CD4-positive, alpha-beta T cell treated with Interleukin-15 for 4 hours (primary cell): Measurements from ENCODE around the gene ZDHHC4.
"Not testable (repeated sequence)": the region's sequence is repeated elsewhere in the genome, so short reads cannot be mapped to it uniquely, and the experiment has no call there.

Experiments
- DNase-seq: peaks from one replicate; pipeline ENCODE4 v3.0.0-alpha.2; 2020; ENCODE audit warnings: low spot score

The ZDHHC4 gene

DNA sequence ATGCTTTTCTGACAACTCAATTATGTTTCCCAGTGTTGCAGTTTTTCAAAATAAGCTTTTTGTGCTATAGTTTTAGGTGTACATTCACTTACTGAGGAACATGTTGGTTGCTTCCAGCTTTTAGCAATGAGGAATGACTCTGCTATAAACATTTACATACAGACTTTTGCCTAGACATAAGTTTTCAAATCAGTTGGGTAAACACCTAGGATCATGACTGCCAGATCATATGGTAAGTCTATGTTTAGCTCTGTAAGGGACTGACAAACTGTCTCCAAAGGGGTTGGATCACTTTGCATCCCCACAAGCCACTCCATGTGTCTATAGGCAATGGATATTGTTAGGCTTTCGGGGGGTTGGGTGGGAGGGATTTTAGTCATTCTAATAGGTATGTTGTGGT lies 15.1 kb upstream of the ZDHHC4 start:
- DNase-seq = no peak

DNA sequence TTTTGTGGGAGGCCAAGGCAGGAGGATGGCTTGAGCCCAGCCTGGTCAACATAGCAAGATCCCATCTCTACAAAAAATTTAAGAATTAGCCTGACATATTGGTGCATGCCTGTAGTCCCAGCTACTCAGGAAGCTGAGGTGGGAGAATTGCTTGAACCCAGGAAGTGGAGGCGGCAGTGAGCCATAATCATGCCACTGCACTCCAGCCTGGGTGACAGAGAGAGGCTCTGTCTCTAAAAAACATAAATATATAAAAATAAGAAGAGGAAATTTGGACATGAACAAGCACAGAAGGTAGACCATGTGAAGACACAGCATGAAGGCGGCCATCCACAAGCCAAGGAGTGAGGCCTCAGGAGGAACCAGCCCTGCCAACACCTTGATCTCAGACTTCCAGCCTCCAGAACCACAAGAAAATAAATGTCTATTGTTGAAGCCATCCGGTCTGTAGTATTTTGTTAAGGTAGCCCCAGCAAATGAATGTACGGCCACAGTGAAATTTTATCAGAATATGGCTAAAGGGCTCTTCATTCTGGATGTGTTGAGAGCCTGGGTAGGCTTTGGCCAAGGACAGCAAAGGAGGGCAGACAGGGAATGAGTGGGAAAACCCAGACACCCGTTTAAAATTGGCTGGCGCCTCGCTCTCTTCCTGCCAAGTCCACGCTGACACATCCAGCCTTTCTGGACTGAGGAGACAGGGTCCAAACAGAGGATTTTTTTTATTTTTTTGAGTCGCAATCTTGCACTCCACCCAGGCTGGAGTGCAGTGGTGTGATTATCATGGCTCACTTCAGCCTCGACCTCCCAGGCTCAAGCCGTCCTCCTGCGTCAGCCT lies 13.1 kb upstream of the ZDHHC4 start:
- DNase-seq = no peak

DNA sequence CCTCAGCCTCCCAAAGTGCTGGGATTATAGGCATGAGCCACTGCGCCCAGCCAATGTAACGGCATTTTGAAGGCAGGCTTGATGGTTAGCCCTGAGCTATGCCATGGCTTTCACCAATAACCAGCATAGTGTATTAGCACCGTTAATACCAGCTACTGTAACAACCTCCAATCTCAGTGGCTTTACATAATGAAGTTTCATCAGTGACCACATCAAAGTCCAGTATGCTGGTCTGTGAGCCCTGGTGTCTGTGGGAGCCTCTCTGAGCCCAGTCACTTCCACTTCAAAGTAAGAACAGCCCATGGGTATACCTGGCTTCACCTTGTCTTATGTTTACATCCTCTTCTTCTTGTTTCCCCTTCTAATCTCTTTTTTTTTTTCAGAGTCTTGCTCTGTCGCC lies 11.6 kb upstream of the ZDHHC4 start:
- no peak for DNase-seq

DNA sequence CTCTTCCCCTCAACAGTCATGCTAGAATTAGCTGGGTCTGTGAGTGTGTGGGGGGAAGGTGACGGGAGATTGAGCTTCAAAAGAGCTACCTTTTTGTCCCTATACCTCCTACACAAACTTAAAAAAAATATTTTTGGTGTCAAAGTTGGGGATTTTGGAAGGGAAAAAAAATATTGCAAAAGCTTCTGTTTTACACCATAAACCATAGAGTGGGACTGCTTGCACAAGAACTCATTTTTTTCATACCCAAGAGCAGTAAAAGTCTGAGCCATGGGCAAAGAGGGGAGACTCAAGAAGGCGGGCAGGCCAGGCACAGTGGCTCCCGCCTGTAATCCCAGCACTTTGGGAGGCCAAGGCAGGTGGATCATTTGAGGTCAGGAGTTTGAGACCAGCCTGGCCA lies 9.4 kb upstream of the ZDHHC4 start:
- no peak for DNase-seq

DNA sequence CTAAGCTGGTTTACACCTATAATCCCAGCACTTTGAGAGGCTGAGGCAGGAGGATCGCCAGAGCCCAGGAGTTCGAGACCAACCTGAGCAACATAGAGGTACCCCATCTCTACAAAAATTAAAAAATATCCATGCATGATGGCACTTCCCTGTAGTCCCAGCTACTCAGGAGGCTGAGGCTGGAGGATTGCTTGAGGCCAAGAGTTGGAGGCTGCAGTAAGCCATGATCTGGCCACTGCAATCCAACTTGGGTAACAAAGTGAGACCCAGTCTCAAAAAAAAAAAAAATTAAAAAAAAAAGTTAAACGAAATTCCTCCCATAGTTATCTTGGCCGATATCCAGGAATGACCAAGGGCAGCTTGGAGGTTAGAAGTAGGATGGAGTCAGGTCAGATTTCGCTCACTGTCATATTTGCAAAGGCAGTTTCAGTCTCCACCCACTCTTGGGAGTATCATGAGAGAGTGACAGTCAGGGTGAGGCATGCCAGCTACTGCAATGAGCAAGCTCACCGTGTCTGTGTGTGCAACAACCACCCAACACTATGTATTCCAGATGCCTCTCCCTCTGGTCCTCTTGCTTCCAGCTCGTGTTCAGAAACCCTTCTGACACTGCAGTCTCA lies 6.0 kb upstream of the ZDHHC4 start:
- no peak for DNase-seq

DNA sequence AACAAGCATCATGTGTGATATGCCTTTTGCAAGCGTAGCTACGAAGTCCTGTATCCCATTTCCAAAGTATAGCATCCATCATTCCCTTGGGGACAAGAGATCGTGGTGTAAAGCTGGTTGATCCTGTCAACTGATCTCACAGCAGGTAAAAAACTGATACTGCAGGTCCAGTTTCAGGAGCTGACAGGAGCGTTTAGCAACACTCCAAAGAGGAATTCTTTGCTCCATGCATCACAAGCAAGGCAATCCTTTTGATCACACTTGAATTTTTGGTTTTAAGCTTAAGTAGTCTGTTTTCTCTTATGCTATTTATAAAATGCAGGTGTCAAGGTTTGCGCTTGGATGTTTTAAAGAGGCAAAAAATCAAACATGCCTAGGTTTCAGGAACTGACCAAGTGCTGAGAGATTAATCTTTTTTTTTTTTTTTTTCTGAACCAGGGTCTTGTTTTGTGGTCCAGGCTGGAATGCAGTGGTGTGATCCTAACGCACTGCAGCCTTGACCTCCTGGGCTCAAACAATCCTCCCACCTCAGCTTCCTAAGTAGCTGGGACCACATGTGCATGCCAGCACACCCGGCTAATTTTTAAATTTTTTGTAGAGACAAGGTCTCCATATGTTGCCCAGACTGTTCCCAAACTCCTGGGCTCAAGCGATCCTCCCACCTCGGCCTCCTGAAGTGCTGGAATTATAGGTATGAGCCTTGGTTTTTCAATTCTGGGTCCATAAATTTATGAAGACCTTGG lies 1.8 kb upstream of the ZDHHC4 start:
- DNase-seq = no peak

DNA sequence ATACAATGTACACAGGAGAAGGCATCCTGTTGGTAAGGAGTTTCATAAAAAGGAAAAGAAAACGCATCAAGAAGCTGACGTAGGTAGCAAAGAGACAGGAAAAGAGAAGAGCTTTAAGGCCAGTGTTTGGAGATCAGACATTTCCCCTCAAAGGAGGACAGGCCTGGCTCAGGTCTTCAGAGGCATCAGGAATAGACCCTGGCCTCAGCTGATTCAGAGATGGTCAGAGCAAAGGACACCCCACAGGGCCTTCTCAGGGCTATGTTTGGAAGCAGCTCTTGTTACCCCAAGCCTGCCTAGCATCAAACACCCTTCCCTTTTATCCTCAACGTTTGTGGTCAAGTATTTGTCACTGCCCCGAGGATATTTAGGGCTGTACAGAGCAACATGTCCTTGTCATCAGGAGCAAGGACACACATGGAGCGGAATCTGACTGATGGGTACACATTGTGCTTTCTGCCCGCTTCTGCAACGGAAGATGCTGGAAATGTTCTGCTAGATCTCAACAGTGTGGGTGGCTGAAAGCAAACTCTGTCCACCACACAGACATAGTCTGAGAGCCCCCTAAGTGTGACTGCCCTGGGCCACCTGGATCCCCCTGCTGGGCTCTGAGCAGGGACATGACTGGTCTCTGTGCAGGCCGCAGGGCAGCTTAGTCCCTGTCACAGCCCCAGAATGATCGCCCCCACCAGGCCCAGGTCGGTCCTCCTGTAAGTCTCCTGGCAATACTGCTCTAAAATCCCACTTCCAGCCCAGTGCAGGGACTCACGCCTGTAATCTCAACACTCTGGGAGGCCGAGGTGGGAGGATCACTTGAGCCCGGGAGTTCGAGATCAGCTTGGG lies 1.0 kb upstream of the ZDHHC4 start:
- no peak for DNase-seq

DNA sequence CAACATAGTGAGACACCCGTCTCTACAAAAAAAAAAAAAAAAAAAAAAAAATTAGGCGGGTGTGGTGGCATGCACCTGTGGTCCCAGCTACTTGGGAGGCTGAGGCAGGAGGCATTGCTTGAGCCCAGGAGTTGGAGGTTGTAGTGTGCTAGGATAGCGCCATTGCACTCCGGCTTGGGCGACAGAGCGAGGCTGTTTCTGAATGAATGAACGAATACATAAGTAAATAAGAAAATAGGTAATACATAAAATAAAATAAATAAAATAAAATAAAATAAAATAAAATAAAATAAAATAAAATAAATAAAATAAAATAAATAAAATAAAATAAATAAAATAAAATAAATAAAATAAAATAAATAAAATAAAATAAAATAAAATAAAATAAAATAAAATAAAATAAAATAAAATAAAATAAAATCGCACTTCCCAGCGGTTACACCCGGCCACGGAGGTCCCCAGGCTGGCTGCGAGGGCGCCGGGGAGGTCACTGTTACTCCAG lies 336 bp upstream of the ZDHHC4 start:
- DNase-seq = not testable (repeated sequence)

DNA sequence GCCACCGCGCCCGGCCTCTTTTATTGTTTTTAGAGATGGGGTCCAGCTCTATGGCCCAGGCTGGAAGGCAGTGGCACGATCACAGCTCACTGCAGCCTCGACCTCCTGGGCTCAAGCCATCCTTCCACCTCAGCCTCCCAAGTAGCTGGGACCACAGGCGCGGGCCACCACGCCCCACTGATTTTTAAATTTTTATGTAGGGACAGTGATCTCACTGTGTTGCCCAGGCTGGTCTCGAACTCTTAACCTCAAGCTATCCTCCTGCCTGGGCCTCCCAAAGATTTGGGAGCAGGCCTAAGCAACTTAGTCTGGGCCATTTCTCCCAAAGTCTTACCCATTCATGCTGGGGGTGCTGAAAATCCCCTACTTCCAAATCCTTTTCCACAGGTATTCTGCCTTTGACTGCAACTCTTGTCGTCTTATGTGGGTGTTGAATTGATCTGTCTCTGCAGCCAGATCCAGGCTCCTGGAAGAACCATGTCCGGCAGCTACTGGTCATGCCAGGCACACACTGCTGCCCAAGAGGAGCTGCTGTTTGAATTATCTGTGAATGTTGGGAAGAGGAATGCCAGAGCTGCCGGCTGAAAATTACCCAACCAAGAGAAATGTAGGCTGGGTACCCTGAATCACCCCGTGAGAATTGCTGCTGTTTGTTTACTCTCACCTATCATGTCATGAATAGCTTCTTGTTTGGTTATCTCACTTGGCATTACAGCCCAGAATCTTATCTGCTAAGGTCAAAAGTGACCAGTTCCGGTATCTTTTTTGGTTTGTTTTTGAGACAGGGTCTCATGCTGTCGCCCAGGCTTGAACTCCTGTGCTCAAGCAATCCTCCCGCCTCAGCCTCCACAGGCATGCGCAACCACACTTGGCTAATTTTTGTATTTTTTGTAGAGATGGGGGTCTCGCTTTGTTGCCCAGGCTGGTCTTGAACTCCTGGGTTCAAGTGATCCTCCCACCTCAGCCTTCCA lies 1.1 kb downstream of the ZDHHC4 start:
- DNase-seq = no peak

DNA sequence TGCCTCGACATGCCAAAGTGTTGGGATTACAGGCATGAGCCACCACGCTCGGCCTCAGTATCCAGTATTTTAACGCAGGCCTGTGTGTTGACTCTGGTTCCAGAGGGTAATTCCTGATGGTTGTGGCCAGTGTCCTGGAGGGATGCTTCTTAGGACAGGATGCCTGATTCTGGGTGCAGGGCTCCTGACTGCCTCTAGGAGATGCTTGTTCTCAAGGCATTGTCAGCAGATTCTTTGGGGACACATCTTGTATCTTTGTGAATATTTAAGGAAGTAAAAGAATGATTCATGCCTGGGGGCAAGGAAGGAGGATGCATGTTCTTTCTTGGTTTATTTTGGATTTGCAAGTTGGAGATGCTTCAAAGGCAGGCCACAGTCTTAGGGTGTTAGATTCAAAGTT lies 2.2 kb downstream of the ZDHHC4 start:
- no peak for DNase-seq

DNA sequence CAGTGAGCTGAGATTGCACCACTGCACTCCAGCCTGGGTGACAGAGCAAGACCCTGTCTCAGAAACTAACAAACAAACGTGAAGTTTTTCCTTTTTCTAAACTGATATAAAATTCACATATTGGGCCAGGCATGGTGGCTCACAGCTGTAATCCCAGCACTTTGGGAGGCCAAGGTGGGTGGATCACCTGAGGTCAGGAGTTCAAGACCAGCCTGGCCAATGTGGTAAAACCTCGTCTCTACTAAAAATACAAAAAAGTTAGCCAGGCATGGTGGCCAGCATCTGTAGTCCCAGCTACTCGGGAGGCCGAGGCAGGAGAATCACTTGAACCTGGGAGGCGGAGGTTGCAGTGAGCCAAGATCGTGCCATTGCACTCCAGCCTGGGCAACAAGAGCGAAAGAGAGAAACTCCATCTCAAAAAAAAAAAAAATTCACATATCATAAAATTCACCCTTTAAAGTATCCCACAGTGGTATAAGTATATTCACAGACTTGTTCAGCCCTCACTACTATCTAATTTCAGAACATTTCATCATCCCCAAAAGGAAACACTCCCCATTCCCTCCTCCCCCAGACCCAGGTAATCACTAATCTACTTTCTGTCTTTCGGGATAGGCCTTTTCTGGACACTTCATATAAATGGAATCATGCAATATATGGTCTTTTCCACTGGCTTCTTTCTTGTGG lies 8.6 kb downstream of the ZDHHC4 start:
- not testable (repeated sequence) for DNase-seq

DNA sequence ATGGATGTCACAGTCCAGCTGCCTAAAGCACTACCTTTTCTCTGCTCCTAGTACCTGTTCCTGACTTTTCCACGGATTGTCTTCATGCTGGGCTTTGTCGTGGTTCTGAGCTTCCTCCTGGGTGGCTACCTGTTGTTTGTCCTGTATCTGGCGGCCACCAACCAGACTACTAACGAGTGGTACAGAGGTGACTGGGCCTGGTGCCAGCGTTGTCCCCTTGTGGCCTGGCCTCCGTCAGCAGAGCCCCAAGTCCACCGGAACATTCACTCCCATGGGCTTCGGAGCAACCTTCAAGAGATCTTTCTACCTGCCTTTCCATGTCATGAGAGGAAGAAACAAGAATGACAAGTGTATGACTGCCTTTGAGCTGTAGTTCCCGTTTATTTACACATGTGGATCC lies 11.3 kb downstream of the ZDHHC4 start:
- DNase-seq = no peak

DNA sequence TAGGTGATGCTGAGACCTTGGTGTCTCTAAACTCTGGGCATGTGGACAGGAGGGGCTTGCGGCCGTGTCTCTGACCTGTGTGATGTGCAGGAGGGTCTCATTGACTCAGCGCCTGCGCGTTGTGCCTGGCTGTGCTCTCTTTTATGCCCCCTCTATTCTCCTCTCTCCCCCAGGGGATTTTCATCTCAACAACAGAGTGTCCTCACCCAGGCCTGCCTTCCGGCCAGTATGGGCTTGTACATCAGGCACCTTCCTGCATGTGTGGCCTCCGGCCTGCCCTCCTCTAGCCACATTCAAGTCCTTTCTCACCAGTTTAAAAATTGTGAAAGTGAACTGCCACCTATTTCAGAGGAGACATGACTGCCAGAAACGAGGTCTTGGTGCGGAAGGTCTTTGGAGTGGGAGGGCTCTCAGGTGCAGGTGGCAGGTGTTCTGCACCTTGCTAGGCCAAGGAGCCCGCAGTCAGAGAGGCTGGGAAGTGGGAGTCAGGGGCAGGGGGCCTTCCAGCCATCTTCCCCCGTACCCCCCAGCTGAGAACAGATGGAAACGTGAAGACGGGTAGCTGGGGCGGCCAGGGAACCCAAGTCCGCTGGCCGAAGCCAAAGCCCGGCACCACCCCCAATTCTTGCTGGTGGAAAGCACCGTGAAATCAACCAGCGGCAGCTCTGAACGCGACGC lies 12.0 kb downstream of the ZDHHC4 start:
- no peak for DNase-seq

DNA sequence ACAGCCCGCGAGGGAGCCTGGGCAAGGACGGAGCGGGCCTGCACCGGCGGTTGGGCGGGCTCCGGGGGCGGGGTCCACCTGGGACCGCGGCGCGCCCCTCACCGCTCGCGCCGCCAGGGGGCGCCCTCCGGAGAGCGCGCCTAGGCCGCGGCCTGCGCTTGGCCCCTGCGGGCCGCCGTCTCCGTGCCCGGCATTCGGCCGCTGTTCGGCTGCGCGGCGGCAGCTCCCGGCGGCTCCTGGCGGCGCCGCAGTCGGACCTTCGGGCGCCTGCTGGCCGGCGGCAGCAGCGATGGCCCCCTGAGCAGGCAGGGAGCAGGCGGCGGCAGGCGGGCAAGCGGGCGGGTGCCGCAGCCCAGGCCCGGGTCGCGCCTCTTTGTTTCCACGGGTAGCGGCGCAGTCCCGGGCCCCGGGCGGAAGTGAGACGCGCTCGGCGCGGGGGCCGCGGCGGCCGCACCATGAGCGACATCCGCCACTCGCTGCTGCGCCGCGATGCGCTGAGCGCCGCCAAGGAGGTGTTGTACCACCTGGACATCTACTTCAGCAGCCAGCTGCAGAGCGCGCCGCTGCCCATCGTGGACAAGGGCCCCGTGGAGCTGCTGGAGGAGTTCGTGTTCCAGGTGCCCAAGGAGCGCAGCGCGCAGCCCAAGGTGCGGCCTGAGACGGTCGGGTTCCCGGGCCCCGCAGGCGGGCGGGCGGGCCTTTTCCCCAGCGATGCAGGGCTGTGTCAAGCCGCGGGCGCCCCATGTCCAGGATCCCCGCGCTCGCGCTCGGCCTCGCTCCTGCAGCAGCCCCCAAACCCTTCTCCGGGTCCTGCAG lies 12.8 kb downstream of the ZDHHC4 start, which contains the start of gene INTS15:
Gene INTS15, plus strand, starts transcription at position 193 of the 816 bp plus-strand sequence. Its CDS starts 263 bp downstream, at position 456.
- DNase-seq = peak; percentile 80

DNA sequence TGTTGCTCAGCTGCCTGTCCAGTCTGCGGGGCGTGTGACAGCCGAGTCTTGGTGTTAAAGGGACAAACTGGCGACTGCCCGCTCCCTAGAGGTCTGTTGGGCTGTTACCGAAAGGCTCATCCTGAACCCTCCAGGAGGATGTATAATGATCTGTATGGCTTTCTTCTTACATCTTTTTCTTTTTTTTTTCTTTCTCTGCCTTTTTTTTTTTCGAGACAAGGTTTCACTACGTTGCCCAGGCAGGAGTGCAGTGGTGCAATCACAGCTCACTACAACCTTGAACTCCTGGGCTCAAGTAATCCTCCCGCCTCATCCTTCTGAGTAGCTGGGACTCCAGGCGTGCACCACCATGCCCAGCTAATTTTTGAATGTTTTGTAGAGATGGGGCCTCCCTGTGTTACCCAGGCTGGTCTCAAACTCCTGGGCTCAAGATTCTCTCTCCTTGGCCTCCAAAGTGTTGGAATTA lies 13.4 kb downstream of the ZDHHC4 start:
- no peak for DNase-seq

DNA sequence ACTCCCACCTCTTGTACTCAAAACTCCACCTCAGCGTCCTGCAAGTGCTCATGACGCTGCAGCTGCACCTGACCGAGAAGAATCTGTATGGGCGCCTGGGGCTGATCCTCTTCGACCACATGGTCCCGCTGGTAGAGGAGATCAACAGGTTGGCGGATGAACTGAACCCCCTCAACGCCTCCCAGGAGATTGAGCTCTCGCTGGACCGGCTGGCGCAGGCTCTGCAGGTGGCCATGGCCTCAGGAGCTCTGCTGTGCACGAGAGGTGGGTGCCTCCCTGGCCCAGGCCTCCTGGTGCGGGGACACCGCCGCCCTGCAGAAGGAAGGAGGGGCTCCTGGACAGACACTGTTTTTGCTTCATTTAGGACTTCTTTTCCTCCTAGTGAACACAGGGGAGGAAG lies 22.8 kb downstream of the ZDHHC4 start:
- no peak for DNase-seq

DNA sequence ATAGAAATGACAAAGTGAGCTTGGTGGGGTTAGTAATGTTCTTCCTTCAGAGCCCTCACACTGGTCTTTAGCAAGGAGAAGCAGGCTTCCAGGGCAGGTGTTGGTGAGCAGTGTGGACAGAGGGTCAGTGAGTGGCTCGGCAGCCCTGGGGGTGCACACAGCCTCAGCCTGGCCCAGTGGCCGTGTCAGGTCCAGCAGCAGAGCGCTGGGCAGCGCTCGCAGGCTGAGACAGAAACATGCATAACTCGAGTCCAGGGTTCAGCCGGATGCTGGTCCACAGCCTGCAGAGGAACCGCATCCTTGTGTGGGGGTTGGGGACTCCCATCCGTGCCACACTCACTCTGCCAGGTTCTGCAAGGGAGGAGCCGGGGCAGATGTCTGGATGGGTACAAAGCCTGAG lies 27.2 kb downstream of the ZDHHC4 start:
- no peak for DNase-seq

DNA sequence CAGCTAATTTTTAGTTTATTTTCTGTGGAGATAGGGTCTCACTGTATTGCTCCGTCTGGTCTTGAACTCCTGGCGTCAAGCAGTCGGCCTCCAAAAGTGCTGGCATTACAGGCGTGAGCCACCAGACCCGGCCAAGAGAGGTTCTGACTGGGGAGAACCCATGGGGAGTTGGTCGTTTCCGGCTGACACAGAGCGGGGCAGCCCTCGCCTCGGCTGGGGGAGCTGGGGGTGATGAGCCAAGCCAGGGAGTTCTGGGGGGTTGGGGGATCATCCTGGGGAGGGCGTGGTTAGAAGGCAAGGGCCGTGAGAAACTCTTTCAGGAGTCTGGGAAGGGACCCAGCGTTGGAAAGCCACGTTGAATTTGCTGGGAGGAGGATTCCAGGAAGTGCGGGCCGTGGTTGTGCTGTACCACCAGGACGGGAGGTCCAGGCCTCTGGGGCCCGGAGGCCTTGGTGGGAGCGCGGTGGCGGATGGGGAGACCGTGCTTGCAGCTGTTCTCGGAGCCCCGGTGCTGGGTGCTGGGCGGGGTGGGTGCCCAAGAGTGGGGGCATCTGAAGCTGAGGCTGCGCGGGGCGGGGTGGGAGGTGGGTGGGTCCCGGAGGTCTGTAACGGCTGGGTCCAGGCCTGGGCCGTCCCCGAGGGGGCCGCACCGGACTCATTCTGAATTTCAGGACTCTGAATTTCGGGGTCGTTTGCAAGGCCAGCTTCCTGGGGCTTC lies 29.8 kb downstream of the ZDHHC4 start:
- no peak for DNase-seq
